ENCODE data around the gene ELK1. TPM values are rescaled to one million over a fixed set of nuclear protein-coding genes. Genes with fewer than 3 reads are reported as not detected.
"Not testable (repeated sequence)": the region's sequence is repeated elsewhere in the genome, so short reads cannot be mapped to it uniquely, and the experiment has no call there.

Gene ELK1
- total RNA-seq, 1 donor from 2014 or later: 29.2 TPM

- no peaks in the 10 kb centered on the region for H3K27me3 ChIP-seq
- intact Hi-C loops (cut with DNase I): no loop called here
- ATAC-seq (no peak), DNase-seq (no peak)
- H3K27ac ChIP-seq: no peak overlapping the region
- TF ChIP-seq CTCF (IDR thresholded peaks at IDR 0.05): no peak
- H3K4me1 ChIP-seq: no peaks in the 10 kb centered on the region
- H3K36me3 ChIP-seq: no peaks in the 10 kb centered on the region
- H3K4me3 ChIP-seq: no peak overlapping the region
- no peaks in the 10 kb centered on the region for H3K9me3 ChIP-seq
These were observed 42.1 kb downstream of the ELK1 start for GRCh38 chrX:47608130-47608810.

GRCh38 chrX:47607091-47607490, 43.3 kb downstream of the ELK1 start:
- H3K9me3 ChIP-seq: no peaks in the 10 kb centered on the region
- no peaks in the 10 kb centered on the region for H3K27me3 ChIP-seq
- TF ChIP-seq CTCF (IDR thresholded peaks at IDR 0.05): no peak
- no peak overlapping the region for H3K27ac ChIP-seq
- intact Hi-C loops (cut with DNase I): no loop called here
- H3K4me1 ChIP-seq: no peaks in the 10 kb centered on the region
- H3K36me3 ChIP-seq: no peaks in the 10 kb centered on the region
- DNase-seq: no peak
- no peak overlapping the region for H3K4me3 ChIP-seq
- no peak for ATAC-seq

- no peak overlapping the region for H3K4me3 ChIP-seq
- H3K9me3 ChIP-seq: no peaks in the 10 kb centered on the region
- DNase-seq: no peak
- no peaks in the 10 kb centered on the region for H3K36me3 ChIP-seq
- no peaks in the 10 kb centered on the region for H3K4me1 ChIP-seq
- peak; percentile 47 for ATAC-seq
- TF ChIP-seq CTCF (IDR thresholded peaks at IDR 0.05): no peak
- H3K27ac ChIP-seq: no peak overlapping the region
- intact Hi-C loops (cut with DNase I): no loop called here
- no peaks in the 10 kb centered on the region for H3K27me3 ChIP-seq
These were observed 45.3 kb downstream of the ELK1 start for GRCh38 chrX:47605024-47605423.

- ATAC-seq; H3K4me1 ChIP-seq; H3K27ac ChIP-seq; H3K36me3 ChIP-seq; H3K4me3 ChIP-seq; DNase-seq; H3K27me3 ChIP-seq; intact Hi-C loops (cut with DNase I); H3K9me3 ChIP-seq: not testable (repeated sequence)
These were observed 47.2 kb downstream of the ELK1 start for GRCh38 chrX:47603125-47603524.

GRCh38 chrX:47597222-47597621, 53.1 kb downstream of the ELK1 start:
- DNase-seq: no peak
- TF ChIP-seq CTCF (IDR thresholded peaks at IDR 0.05): no peak
- ATAC-seq: no peak
- intact Hi-C loops (cut with DNase I): no loop called here
- Histone ChIP-seq H3K36me3 (no peaks in the 10 kb centered on the region), H3K9me3 (no peaks in the 10 kb centered on the region), H3K27ac (no peak overlapping the region), H3K4me3 (no peak overlapping the region), H3K4me1 (no peaks in the 10 kb centered on the region), H3K27me3 (no peaks in the 10 kb centered on the region)

- Histone ChIP-seq H3K4me3 (no peak overlapping the region), H3K27ac (no peak overlapping the region), H3K36me3 (no peaks in the 10 kb centered on the region), H3K4me1 (no peaks in the 10 kb centered on the region), H3K27me3 (no peaks in the 10 kb centered on the region), H3K9me3 (no peaks in the 10 kb centered on the region)
- TF ChIP-seq CTCF (IDR thresholded peaks at IDR 0.05): no peak
- ATAC-seq (no peak), DNase-seq (no peak)
- intact Hi-C loops (cut with DNase I): no loop called here
These were observed 54.1 kb downstream of the ELK1 start for GRCh38 chrX:47596256-47596655.

All from upper lobe of right lung (tissue), 1 donor.